ENCODE results near the gene PRELID3B.

The PRELID3B gene

GRCh38 chr20:58990651-58991445 lies 51.7 kb downstream of the PRELID3B start:
- DNase-seq = no peak

- DNase-seq = no peak
These were observed 53.4 kb downstream of the PRELID3B start for GRCh38 chr20:58989196-58989595.

GRCh38 chr20:58988565-58988882 lies 54.1 kb downstream of the PRELID3B start:
- no peak for DNase-seq

- no peak for DNase-seq
These were observed 54.6 kb downstream of the PRELID3B start for GRCh38 chr20:58987790-58988564.

- DNase-seq = no peak
These were observed 55.5 kb downstream of the PRELID3B start for GRCh38 chr20:58986968-58987517.

GRCh38 chr20:58986286-58986967 lies 56.2 kb downstream of the PRELID3B start:
- no peak for DNase-seq

- no peak for DNase-seq
These were observed 56.9 kb downstream of the PRELID3B start for GRCh38 chr20:58985656-58986055.

- no peak for DNase-seq
These were observed 57.9 kb downstream of the PRELID3B start for GRCh38 chr20:58984691-58985090.

All from CD4-positive, alpha-beta T cell treated with Interferon gamma for 1 hour (primary cell).